Activated CD8-positive, alpha-beta memory T cell treated with anti-CD3 and anti-CD28 coated beads for 24 hours (primary cell): Measurements from ENCODE around the gene ZNF653.

Experiments
- DNase-seq: peaks from one replicate; pipeline ENCODE4 v3.0.0-alpha.2; 2020

The ZNF653 gene

DNA sequence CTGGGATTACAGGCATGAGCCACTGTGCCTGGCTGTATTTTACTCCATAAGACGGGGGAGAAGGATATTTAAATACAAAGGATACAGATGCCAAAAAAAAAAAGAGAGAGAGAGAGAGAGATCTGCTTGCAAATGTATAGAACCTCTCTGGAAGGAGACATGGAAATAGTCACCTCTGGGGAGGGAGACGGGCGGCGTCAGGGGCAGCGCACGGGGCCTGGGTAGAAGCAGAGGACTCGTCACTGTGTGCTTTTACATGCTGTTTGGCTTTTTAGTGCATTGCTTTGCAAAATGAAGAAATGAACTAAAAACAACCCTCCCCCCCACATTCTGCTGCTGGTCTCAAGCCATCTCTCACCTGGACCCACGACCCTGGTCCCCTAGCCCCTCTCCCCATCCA, 4.8 kb upstream of the ZNF653 start:
- no peak for DNase-seq

DNA sequence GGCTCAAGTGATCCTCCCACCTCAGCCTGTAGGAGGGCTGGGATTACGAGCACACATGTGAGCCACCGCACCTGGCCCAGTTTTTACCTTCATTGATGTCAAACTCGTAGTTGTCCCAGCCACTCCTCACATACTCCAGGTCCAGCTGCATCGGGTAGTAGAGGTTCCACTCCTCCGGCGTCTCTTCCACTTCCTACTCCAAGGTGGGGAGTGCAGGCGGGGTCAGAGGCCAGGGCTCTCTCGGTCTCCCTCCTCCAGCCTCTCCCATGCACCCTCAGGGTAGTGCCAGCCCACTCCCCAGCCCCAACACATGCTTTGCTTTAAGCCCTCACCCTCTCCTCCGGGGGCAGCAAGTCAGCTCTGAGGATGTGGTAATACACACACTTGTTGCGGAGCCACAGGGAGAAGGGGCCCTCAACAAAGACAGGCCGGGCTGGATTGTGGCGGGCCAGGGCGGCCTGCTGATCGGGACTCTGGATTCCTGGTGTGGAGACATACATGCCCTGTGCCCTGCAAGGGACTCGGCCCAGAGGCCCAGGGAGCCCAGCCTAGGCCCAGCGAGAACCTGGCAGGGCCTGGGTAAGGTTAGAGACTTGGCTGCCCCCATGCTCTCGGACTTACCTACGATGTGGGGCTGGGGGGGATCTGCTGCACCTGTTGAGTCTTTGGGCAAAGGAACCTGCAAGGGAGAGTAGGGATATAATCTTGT, 1.9 kb upstream of the ZNF653 start:
- no peak for DNase-seq

DNA sequence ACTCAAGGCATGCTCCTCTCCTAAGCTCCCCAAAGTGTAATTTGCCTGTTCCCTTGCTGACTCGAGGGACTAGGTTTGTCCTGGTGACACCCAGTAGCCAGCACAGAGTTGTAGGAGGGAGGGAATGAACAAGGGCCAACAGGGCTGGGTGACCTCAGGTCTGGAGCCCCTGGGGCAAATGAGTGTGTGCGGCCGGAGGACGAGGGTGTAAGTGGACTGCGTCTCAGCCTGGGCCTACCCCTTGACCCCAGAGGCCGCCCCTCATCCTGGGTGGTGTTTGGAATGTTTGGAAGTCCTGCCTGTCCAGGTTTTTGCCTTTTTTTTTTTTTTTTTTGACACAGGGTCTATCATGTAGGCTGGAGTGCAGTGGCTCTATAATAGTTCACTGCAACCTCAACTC, 1.3 kb upstream of the ZNF653 start:
- DNase-seq: no peak

DNA sequence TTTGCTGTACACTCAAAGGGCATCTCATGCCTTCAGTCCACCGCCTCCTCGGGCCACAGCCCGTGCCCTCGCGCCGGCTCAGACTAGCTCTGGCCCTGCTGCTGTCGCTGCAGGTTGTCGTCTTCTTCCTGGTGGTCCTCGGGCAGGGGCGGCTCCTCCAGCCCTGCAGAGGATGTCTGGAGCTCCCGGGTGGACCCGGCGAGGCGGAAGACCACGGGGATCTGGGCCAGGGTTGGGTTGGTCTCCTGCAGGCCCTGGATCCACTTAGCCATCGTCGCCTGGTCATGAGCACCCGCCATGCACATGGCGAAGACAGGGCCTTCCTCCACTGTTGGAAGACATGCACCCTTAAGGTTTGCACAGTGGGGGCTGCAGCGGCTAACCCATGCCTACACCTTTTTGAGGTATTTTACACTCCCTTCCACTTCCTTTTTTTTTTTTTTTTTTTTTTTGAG, 489 bp upstream of the ZNF653 start:
- no peak for DNase-seq

DNA sequence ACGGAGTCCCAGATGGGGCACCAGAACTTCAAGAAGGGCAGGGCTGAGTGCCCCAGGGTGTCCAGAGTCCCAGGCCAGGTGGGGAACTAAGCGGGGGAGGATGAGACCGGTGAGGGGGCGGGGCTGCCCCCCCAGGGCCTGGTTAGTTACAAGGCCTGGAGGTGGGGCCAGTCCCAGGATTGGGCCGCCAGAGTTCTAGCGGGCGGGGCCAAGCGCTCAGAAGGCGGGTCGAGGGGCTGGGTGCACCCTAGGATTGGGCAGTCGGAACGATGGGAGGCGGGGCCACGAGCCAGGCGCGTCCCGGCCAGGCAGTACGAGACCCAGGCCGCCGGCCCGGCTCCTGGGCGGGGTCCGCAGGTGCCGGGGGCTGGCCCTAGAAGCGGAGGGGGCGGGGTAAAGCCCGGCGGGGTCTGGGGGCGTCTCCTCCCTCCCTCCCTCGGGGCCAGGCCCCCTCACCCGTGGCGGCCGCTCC, 571 bp downstream of the ZNF653 start:
- DNase-seq: peak; percentile 98

DNA sequence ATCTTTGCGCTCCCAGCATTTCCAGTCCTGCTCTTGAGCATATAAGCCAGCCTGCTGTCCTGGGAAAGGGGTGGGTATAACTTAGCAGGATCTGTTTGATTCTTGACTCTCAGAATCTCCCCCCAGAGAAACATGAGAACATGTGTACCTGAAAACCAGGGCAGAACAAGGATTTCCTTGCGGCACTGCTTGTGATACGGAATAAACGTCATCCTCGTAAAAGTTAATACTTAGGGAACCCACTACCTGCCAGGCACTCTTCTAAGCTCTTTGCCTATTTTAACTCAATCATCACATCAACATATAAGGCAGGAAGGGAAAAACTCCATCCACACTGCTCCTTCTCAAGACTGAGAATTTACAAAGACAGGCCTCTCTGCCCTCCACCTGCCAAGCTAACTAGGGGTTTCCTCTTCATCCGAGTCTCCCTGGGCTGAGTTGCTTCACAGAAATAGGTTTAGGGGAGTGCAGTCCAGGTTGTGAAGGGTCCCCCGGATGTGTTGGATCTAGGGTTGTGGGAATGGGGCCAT, 1.1 kb downstream of the ZNF653 start:
- no peak for DNase-seq

DNA sequence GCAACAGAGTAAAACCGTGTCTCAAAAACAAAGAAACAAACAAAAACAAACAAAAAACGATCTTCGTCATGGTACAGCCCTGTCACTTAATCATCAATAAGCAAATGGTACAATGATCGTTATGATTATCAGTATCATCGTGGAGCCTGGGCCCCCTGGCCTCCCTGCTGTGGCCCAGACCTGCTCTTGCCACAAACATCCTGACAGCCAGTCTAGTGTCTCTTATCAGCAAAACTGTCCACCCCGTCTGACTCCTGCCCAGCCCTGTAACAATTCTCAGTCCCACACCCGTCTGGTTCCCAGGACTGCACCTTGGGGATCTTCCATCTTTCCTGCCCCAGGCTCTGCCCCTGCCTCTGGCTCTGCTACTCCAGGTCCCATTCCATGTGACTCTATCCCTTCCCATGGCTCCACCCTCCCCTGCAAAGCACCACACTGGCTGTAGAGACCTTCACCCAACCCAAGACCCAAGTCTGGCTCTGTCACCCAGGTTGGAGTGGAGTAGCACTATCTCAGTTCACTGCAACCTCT, 5.7 kb downstream of the ZNF653 start:
- DNase-seq: no peak

DNA sequence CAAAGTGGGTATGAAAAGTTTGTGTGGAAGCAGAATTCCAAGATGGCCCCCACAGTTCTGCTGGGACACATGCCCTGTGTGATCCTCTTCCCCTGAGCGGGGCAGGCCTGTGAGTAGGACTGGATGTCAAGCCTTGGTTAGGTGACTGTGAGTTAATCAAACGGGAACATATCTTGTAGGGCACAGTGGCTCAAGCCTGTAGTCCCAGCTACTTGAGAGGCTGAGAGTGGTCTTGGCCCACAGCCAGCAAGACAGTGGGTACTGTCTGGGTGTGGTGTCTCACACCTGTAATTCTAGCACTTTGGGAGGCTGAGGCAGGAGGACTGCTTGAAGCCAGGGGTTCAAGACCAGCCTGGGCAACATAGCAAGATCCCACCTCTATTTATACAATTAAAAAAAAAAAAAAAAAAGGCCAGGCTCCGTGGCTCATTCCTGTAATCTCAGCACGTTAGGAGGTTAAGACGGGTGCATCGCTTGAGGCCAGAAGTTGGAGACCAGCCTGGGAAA, 6.4 kb downstream of the ZNF653 start:
- DNase-seq: no peak

DNA sequence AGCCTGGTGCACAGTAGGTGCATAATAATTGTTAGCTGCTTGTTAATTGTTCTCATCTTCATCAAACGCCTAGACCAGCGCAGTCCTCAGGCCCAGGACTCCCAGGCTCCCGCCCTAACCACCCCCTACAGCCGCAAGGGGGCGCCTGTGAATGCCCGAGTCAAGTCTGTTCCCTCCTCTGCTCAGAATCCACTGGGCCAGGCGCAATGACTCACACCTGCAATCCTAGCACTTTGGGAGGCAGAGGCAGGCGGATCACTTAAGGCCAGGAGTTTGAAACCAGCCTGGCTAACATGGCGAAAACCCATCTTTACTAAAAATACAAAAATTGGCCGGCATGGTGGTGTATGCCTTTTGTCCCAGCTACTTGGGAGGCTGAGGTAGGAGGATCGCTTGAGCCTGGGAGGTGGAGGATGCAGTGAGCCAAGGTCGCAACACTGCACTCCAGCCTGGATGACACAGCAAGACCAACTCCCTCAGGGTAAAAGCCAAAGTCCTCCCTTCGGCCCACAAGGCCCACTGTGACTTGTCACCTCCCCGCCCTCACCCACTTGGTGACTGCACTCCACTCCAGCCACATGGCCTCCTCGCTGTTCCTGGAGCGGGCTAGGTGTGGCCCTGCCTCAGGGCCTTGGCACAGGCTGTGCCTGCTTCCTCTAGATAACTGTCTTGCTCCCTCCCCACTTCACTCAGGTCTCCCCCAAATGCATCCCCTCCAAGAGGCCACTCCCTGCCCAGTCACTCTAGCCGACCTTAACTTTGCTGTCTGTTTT, 9.1 kb downstream of the ZNF653 start:
- peak; percentile 84 for DNase-seq

DNA sequence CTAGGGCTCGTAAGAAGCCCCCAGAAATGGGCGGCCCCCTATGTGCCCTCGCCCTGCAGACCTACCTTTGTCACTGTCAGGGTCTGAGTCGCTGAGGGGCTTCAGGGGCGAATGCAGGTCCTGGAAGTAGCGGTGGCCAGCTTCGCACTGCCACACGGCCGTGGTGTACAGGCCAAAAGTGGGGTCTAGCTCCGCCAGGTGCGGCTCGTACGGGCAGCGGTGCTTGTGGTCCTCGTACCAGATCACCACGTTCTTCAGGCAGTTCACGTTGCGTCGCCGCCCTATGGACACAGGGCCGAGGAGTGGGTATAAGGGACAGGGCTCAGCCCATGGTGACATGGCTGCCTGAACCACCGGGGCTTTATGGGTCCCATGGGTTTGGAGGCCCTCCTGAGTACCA, 9.8 kb downstream of the ZNF653 start:
- no peak for DNase-seq

DNA sequence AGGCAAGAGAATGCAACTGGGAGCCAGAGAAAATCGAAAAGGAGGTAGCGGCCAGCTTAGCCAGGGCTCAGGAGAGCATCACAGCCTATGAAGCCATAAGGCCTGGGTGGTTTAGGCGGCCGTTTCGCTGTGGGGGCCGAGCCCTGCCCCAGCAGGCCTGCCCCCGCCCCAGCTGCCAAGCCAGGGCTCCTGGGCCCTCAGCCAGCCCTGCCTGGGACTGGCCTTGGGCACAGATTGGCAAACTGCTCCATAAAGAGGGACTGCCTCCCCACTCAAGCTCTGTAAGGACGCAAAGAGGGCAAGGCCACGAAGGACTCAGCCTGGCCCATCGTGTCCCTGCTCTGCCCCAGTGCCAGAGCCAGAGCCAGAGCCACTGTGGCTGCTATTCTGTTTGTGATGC, 10.2 kb downstream of the ZNF653 start:
- DNase-seq: no peak

DNA sequence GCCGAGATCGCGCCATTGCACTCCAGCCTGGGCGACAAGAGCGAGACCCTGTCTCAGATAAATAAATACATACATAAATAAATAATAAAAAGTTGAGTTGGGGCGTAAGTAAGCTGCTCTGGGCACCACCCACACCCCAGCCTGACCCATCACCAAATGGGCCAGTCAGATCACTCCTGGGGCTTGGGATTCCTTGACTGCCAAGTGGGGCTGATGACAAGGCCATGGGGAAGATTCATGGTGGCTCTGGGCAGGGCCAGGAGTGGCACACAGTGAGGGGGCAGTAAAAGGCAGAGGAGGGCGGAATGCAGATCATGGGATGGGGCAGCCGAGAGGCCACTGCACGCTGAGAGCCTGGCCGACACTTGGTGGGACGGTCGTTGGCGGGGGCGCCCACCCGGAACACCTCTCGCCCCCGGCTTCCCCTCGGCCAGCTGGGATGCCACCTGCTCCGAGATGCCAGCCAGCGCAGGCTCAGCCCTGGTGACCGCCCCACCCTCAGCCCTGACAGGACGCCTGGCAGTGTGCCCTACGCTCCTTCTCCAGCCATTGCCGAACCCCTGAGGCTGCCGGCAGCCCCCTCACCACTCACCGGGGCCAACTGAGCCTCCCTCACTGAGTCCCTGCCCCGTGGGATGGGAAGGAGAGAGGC, 10.9 kb downstream of the ZNF653 start:
- no peak for DNase-seq

DNA sequence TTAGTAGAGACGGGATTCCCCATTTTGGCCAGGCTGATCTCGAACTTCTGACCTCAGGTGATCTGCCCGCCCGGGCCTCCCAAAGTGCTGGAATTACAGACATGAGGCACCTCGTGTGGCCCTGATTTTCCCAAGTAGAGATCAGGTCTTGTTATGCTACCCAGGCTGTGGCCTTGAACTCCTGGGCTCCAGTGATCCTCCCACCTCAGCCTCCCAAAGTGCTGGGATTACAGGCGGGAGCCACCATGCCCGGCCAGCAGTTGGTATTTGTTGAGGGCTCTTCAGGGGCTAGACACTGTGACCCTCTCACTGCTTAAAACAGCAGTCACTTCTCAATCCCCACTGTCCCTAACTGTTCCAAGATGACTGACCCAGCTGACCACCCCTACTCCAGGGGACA, 16.3 kb downstream of the ZNF653 start:
- DNase-seq: no peak

DNA sequence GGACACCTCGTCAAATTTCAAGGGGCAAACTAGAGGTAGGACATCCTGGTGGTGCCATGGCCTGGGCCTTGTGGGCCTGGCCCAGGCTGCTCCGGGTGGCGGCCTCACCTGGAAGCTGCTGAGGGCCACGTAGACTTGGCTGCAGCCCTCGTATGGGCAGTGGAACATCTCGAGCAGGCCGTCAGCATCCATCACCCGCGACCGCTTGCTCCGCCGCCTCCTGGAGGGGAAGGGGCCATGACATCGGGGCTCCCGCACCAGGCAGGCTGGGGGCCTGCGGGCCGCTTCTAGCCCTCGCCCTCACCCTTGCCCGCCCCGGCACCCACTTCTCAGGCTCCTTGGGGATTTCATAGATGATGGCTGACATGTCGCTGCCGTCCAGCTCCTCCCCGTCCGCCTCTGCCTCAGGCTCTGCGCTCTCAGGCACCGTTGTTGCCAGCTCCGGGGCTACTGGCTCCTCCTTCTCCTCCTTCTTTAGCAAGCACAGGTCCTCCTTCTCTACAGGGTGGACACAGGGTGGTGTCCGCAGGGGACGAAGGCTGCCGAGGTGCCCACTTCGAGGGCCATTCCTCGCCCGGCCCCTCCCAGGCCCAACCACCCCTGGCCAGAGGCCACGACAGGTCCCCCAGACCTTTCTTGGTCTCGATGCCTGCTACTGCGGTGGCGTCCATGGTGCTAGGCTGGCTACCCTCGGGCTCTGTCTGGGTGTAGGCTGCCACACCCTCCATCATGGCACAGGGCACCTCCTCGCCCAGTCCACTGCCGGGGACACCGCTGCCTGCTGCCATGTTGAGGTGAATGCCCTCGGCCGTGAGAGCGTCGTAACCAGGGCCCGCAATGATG, 18.8 kb downstream of the ZNF653 start:
- no peak for DNase-seq

DNA sequence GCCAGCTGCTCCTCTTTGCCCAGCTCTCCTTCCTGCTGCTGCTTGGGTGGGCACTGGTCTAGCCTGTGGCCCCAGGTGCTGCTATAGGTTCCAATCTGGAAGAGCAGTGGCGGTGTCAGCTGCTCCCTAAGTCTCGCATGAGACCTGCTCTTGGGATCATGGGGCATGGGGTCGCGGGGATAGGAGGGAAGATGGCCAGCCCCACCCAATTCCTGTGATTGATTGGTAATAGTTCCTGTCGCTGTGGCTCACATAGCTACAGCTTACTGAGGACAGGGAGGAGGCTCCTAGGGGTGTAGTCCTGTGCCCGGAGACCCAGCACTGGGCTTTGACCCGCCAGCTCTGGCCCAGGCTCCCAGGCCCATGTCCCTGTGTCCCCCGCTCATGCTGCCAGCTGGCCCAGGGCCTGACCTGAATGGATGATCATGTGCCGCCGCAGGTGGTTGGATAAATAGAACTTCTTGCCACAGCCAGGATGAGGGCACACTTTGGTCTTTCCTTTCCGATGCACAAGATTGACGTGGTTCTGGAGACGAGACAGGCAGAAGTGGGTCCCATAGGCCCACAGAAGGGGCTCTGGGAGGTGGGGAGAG, 20.3 kb downstream of the ZNF653 start:
- no peak for DNase-seq

DNA sequence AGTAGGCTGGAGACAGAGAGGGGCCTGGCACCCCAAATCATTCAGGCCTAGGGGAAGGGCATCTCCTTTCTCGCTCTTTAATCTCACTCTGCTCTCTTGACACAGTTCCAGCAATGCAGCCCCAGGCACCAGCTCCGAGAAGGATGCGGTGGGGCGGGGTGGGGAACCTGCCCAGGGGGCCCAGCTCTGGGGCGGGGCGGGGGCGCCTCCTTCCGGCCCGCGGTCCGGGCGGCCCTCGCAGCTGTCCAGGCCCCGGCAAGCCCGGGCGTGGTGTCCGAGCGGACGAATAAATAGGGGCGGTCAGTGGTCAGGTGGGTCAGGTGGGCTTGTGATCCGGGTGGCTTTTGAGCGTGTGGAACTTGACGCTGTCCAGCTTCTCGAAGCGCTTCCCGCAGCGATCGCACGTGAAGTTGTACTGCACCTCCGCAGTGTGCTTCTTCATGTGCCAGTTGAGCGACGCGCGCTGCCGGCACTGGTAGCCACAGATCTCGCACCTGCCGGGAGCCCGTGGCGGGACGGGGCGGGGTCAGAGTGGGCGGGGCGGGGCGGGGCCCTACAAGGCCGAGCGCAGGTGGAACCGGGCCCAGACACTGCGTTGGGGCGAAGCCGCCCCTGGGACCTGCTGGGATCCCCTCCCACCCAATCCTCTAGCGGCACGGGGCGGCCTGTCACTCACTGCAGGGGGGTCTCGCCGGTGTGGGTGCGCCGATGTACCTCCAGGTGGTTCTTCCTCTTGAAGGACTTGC, 22.1 kb downstream of the ZNF653 start:
- no peak for DNase-seq

DNA sequence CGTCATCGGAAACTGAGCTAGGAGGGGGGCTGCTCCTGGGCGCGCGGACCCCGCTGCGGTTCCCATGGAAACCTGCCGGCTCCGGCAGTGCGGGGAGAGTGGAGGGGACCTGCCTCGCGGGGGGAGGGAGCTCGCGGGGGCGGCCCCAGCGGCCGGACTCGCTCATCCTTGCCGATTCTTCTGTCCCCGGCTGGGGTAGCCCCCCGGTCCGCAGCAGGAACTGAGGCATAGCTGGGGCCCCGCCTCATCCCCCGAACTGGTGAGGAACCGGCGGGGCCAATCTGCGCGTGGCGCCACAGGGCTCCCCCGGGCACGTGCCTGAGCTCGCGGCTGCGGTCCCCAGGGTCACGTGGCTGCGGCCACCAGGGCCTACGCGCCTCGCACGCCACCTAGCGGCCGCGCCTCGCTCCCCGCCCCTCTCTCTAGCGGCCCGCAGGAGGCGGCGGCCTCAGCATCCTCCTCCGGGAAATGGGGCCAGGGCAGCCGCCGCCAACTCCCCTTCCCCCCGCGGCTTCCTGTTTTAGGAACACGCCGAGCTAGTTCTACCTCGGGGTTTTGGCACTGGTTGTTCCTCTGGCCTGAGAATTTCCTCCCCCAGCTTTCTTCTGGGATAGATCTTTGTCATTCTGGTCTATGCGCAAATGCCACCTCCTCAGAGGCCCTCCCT, 23.1 kb downstream of the ZNF653 start:
- peak; percentile 92 for DNase-seq

DNA sequence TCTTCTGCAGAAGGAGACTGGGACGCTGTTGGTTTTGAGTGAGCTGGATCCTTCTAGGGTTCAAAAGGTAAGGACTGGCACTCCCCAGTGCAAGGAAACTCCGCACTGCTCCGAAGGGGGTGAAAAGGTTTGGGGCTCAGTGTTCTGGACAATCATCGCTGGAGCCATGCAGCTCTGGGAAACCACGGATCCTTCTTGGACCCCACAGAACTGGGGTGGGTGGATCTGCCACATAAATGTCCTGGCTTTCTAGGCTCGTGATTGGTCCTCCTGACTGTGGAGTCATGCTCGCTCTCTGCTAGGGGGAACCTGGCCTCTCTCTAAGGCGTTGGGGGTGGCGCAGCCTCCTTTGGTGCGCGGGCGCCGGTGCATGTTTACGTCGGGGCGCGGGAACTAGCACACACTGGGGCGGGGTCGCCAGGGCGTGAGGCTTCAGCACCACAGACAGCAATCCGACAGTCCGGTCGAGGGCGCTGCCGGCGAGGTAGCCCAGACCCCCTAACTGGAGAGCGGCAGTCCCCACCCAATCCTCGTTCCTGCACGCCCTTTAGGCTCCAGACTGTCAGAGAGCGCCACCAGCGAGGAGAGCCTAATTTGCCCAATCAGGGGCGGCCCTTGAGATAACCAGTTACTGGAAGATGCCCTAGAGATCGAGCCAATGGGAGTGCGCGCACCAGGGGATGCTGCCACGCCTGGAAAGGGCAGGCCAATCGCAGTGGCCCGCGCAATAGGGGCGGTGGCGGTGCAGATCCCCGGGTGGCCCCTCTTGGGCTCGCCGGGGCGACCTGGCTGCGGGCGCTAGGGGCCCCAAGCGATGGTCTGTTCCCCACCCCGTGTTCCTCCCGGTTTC, 23.9 kb downstream of the ZNF653 start:
- peak; percentile 89 for DNase-seq
